HEK293T (cell line): ENCODE measurements around the gene NSF.

ENCODE experiments used
- FOXA1 ChIP-seq: fragments of 450-650 bp; IDR thresholded peaks from 2 replicates; pipeline ENCODE4 v1.6.1; 2016; ENCODE audit warnings: mild to moderate bottlenecking
- FOXK2 ChIP-seq: fragments of 450-650 bp; IDR thresholded peaks from 2 replicates; pipeline ENCODE4 v1.6.1; 2016; ENCODE audit warnings: mild to moderate bottlenecking
- FOXM1 ChIP-seq: fragments of 450-650 bp; IDR thresholded peaks from 2 replicates; pipeline ENCODE4 v1.6.1; 2017; ENCODE audit warnings: mild to moderate bottlenecking, borderline replicate concordance
- LEF1 ChIP-seq: fragments of 450-650 bp; IDR thresholded peaks from 2 replicates; pipeline ENCODE4 v1.6.1; 2017; ENCODE audit warnings: mild to moderate bottlenecking, borderline replicate concordance
- SP1 ChIP-seq: fragments of 450-650 bp; IDR thresholded peaks from 2 replicates; pipeline ENCODE4 v1.6.1; 2017
- ZNF384 ChIP-seq: fragments of 450-650 bp; IDR thresholded peaks from 2 replicates; pipeline ENCODE4 v1.6.1; 2016

DNA sequence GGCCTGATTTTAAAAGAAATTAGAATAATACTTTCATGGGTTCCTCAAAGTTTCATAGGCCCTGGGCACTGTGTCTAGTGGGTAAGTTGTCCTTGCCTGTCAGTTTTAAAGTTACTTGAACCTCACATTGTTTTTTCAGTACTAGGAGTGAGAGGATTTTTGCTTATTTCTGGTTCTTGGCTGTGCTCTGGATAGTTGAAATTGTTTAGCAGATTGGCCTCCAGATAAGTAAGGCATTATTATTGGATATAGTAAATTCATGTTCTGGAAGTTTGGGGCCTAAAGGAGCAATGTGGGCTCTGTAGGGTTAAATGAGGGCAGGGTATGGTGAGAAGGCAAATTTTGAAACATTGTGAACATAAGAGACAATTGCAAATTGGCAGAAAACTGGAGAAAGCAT, 149.5 kb downstream of the NSF start:
- no peak for TF ChIP-seq SP1
- TF ChIP-seq ZNF384: no peak
- no peak for TF ChIP-seq FOXM1
- TF ChIP-seq FOXK2: no peak
- no peak for TF ChIP-seq FOXA1
- no peak for TF ChIP-seq LEF1
